GM21786 (cell line): ENCODE results near the gene TEKT2.

ENCODE experiments used
- ATAC-seq: cut with Tn5 transposase; IDR thresholded peaks from one replicate; pipeline ENCODE4 v1.9.1; 2021; ENCODE audit not compliant: unreplicated experiment

TEKT2 gene

DNA sequence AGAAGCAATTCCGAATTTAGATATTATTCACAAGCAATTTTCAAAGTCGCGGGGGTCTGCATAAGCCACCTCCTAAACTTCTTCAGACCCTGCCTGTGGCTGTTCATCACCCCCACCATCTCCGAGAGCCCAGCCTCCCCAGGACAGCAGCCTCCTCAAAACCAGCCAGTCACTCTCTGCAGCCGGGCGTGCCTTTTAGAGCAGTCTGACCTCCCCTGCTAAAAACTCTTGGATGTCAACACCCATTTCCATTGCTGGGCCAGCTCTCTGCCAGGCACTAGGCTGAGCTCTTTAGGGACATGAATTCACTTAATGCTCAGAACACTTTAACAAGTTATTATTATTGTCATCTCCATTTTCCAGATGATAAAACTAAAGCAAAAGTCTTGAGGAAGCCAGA lies 16.5 kb downstream of the TEKT2 start:
- ATAC-seq: no peak

DNA sequence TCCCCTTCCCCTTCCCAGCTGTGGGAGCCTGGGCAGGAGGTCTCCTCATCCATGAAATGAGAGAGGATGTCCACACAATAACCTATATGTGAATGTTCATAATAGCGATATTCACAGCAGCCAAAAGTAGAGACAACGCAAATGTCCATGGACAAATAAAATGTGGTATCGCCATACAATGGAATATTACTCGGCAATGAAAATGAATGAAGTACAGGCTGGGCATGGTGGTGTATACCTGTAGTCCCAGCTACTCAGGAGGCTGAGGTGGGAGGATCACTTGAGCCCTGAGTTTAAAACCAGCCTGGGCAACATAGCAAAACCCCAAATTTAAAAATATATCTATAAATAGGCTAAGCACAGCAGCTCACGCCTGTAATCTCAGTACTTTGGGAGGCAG lies 17.7 kb downstream of the TEKT2 start:
- ATAC-seq: no peak

DNA sequence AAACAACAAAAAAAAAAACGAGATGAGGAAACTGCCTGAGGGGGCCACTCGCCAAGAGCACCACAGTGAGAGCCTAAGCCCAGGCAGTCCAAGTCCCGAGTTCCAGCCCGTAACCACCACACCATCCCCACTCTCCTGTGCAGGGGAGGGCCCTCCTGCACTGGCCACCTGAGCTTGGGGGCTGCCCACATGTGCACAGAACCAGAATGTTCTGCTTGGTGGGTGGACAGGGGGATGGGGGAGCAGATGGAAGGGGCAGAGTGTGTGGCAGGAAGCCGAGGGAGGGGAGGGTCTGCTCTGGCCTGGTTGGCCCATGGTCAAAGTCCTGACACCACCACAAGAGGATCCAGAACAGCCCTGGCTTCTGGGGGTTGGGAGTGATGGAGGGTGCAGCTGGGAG lies 22.4 kb downstream of the TEKT2 start:
- no peak for ATAC-seq

DNA sequence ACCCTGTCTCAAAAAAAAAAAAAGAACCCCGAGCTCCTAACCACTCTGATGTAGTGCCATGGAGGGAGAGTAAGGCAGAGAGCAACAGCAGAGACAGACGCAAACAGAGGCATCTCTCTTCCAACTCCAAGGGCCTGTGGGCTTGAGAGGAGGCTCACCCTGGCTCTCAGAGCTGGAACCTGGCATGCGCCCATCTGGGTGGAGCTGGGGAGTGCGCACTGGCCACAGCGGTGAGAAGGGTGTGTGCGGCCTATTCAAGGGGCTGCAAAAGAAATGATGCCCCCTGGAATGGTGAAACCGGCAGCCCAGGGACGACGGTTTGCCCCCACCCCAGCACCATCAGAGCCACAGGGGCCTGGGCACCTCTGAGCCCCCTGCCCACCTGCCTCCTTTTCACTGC lies 23.5 kb downstream of the TEKT2 start:
- ATAC-seq: no peak

DNA sequence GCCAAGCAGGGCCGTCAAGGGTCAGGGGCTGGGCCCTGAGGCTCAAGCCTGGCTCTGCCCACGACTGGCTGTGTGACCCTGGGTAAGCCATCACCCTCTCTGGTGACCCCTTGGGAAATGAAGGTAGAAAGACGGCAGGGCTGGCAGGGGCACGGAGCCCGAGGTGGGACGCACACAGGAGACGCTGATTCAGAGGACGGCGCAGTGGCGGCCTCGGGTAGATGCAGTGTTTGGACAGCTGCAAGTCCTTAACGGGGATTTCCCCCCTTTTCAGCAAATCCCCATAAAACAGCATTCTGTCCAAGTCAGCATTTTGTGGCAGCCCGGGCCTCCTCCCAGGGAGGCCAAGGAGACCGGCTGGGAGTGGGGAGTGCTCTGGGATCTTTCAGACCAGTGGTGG lies 24.4 kb downstream of the TEKT2 start:
- ATAC-seq: no peak

DNA sequence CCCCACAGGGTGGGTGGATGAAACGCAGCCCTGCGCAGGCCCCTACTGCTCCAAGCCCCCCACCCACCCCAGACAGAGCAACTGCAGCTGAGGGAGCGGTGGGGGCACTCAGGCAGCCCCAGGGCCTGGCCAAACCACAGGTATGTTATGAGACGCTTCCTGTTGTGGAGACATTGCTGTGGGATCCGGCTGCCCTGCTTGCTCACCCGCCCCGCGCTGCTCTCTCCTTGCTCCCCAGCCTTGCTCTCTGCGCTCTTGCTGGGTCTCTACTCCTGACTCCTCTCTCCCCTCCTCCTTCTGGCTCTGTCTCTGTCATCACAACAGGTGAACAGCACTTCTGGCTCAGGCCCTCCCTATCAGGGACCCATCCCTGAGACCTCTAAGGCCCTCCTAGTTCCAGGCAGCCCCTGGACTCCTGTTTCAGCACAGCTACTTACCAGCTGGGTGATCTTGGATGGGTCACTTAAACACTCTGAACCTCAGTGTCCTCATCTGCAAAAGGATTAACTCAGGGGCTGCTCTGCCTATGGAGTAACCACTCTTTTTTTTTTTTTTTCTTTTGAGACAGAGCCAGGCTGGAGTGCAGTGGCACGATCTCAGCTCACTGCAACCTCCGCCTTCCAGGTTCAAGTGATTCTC lies 25.3 kb downstream of the TEKT2 start:
- ATAC-seq: no peak

DNA sequence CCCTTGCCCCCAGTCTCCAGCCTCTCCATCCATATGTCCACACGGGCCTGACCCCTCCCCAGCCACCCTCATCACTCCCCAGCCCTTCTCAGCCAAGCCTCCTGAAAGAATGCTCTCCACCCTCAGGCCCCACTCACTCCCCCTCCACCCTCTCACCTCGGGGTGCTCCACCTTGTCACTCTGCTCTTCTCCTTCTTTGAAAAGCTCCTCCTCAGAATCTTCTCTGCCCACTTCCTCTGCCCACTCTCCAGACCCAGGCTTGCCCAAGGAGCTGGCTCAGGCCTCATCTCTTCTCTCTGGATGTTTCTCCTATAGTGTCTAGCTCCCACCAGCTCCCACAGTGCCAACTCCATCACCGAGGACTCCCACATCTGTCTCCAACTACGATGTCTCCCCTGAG lies 27.3 kb downstream of the TEKT2 start:
- no peak for ATAC-seq

DNA sequence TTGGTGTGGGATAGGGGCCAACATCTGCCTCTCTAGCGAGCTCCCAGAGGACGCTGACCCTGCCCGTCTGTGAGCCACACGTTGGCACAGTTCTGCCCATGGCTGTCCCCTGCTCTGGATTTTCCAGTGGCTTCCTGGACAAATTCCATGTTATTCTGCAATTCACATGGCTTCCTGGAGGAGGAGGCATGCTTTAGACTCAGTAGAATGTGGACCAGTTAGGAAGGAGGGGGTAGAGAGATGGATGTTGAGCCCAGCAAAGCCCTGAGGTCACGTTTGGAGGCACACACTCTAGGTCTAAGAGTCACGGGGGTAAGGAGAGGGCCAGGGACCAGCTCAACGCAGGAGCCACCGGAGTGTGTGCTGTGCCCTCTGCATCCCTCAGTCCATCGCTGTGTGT lies 28.9 kb downstream of the TEKT2 start:
- ATAC-seq: no peak

DNA sequence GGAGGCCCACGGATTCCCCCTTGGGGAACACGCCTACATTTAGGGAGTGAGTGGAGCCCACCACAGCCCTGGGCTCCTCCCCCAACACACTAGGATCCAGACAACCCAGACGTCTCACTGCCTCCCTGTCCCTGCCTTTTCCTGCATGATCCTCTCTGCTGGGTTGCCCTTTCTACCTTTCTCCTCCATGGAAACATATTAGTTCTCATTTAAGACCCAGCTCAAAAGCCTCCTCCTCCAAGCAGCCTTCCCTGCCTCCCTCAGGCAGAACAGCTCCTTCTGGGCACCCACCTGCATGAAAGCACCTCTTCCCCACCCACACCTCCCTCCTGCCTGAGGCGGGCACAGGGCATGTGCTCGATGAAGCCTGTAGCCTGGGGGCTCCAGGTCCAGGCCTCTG lies 30.5 kb downstream of the TEKT2 start:
- ATAC-seq: no peak

DNA sequence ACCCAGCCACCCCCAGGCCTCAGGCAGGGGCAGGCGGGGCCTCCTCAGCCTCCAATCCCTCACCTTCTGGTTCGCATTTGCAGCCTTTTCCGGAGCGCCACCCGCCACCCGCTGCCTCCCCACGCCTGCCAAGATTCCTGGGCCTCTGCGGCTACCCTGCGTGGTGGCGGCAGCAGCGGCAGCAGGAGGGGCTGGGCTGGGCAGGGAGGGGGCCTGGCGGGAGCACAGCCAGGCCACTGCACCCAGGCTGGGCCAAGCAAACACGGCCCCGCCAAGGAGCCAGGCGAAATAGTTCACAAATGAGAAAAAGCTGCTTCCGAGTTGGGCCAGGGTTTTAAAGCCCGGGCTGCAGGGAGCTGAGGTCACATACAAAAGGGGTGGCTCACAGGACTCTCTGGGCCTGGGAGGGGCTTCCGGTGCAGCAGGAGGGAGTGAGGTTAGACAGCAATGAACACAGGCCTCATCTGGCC lies 31.3 kb downstream of the TEKT2 start:
- ATAC-seq: no peak

DNA sequence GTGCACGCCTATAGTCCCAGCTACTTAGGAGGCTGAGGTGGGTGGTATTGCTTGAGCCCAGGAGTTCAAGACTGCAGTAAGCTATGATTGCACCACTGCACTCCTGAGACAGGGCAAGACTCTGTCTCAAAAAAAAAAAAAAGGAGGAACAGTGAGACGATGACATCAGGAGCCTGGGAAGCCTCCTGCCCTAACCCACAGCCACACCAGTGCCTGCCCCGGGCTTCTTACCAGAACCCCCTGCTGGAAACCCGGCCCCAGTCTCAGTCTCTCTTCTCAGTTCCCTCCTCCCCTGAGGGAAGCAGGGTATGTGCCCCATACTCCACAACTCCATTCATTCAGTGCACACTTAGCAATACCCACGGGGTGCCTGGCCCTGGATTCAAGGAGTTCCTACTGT lies 32.0 kb downstream of the TEKT2 start:
- no peak for ATAC-seq

DNA sequence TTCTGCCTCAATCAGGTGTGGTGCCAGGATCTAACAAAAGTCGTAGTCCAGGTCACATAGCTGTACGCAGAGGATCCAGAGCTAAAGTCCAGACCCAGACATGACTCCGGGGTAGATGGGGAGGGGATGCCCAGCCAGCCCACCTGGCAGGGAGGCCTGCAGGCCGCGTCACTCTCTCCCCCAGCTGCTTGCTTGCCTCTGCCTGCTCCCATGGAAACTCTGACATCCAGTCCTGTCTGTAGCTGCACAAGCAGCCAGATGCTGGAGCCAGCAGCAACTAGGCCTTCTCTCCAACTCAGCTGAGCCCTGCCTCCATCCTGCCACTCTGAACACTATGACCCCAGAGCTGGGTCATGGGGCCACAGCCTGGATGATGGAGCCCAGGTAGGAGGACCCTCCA lies 33.0 kb downstream of the TEKT2 start:
- no peak for ATAC-seq

DNA sequence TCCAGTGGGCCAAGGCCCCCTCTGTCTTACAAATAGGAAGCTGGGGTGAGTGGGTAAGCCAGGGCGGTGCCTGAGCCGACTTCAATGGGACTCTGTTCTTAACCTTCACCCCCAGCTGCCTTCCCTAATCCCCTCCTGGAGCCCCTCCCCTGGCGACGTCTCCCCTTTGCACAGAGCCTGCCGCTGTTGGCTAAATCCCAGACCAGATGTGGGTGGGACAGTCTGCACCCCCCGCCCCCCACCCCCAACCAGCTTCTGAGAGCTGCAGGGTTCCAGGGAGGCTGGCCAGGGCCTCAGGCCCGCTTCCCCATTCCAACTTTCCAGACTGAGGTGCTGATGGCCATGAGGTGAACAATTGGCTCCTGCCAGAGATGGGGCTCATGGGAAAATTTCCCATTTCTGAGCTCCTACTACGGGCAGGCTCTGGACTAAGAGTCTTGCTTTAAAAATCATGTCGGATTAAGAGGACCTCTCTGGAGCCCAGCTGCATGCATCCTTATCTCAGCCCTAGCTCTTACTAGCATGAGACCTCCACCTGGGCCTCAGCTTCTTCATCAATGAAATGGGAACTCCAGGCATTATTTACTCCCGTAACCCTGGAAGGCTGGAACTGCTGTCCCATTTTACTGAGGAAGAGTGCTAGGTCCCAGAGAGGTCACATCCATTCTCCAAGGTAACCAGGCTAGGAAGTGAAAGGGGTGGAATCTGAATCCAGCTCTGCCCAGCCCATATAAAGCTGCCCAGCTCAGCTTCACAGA lies 34.7 kb downstream of the TEKT2 start:
- ATAC-seq: no peak

DNA sequence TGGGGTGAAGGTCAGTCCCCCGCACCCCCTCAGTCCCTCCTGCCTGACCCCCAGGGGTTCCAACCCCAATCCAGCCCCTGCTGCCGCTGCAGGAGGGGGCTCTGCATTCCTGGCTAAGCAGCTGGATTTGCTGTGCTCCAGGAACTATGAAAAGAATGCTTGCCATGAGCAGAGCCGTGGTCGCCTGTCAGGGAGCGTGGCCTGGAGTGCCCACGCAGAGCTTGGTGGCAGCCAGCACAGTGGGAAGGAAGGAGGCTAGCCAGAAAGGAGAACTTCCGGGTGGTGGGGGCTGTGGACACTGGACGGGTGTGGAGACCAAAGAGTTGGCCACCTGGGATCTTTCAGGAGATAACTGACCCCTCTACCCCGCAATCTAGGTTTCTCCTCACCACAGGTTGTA lies 35.6 kb downstream of the TEKT2 start:
- no peak for ATAC-seq

DNA sequence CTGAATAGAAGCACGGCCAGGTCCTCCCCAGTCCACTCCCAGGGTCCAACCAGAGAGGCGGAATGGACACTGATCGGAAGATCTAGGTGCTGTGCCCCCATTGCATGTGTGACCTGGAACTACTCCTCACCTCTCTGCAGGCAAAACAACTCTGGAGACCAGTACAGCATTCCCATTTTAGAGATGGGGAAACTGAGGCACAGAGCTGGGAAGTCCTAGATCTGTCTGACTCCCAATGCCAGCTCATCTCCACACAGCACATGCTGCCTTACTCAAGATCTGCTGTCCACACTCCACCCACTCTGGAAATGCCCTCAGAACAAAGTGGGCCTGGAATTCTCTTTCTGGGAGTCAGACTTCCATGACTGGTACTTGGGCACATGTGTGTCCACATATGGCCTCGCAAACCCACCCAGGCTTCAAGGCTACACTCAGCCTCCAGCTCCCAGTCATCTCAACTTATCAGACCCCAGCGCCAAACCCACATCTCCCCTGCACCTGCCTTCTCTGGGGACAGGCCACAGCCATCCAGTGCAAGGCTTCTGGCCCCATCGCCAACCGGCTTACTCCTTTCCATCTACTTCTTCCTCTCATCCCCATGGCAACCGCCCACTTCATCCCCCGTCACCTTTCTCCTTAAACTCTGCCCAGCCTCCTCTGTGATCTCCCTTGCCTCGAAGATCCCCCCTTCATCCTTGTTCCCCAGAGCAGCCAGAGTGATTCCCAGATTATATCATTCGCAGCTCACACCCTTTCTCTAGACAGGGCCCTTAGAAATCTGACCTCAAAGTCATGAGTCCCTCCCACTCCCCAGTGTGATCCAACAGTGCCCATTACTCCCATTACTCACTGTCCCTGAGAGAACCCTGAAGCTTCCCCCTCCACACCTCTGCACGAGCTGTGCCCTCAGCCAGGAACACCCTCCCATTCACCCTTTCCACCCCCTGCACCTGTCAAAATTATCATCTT lies 38.5 kb downstream of the TEKT2 start:
- no peak for ATAC-seq

DNA sequence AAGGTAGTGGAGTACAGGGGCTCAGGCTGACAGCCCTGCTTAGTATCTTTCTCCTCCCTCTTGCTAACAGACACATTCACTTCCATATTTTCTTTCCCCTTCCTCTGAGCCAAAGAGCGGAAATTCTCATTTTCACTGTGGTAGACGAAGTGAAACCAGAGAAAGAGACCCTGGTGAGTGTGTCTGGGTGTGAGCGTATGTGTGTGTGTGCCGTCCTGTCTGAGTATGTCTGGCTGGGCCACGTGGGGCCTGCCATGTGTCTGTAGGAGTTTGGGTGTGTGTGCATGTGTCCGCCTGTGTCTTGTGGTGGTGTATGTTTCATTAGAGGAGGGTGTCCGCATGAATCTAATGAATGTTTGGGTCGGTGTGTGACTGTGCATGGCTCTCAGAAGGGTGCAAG lies 39.5 kb downstream of the TEKT2 start:
- no peak for ATAC-seq

DNA sequence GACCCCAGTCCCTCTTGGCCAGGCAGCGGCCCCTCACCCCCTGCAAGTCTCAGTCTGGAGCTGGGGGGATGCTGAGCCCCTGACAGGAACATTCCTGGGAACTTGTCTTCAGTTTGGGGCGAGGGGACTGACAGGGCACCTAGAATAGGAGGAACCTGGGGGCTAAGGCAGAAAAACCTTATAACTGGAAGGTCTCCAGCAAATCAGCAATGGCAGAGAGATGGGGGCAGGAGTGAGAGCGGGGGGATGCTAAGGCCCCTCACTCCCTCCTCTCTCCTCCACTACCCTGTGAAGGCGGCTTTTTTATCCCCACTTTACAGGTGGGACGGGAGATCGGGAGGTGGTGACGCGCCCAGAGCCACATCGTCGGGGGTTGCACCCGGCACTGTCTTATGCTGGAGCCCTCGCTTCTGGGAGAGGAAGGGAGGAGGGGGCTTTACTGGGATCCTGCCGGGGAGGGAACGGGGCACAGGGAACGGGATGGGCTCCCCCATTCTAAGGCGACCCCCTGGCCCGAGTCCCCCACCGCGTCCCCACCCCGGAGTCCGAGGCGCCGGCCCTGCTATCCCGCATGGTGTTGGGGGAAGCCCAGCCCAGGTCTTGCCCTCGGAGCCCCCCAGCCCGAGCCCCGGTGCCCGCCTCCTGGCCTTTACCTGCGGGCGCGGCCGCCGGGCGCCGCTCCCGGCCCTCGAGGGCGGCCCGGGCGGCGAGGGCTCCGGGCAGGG lies 40.7 kb downstream of the TEKT2 start:
- ATAC-seq: no peak

DNA sequence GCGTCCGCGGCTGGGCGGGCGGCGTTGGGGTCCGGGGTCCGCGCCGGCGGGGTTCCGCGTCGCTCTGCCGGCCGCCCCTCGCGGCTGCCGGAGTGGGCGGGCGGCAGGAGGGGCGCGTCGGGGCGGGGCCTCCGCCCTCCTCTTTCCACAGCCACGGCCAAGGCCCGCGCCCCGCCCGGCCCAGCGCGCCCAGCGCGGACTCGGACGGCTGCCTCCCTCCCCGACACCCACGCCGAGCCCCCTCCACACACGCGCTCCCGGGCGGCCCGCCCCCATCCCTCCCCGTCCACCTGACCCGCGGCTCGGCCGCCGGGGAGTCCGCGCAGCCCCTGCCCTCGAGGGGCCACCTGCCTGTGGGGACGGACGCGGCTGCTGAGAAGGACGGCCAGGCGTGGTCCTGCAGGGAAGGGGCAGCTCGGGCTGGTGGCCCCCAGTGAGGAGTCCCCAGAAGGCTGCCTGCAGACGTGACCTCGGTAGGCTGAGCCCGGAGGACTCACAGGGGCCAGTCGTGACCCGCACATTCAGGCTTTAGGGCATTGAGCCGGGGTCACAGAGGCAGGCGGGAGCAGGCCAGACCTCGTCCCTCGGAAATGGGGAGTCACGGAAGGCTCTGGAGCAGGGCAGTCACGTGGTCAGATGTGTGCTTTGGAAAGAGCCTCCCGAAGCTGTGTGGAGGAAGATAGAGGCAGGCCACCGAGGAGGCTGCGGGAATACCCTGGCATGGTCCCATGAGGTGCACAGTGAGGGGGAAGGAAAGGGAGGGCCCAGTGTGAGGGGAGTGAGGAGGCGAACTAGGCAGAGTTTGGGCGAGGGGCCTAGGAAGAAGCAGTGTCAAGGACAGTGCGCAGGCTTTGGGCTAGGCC lies 41.5 kb downstream of the TEKT2 start, which contains the start of gene COL8A2:
COL8A2 (minus strand) TSS at position 94 of the 863 bp plus-strand sequence. CDS start 24,980 bp downstream, outside the sequence.
- no peak for ATAC-seq

DNA sequence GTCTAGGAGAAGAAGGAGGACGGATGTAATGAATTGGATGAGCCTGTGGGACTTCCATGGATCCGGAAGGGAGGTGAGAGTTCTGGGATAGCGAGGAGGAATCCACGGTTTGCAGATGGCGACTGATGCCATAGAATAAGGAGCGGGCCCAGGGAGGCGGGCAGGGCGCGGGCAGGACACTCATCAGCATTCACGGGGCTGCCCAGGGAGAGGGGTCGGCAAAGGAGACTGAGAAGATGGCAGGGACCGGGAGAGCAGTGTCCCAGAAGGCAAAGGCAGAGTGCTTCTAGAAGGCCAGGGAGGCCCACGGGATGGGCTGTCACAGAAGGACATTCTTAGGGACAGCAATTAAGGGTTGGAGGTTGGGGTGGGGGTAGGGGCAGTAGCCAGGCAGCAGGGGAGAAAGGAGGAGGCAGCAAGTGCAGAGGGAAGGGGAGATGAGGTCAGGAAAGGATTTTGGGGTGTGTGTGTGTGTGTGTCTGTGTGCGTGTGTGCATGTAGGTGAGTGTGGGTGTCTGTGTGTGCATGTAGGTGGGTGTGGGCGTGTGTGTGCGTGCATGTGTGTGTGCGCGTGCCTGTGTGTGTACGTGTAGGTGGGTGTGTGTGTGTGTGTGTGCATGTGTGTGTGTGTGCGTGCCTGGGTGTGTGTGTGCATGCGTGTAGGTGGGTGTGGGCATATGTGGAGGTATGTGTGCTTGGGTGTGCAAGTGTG lies 42.3 kb downstream of the TEKT2 start:
- ATAC-seq: no peak
